Caco-2 (cell line): ENCODE data around the gene LGR6. TPM values are rescaled to one million over a fixed set of nuclear protein-coding genes. Genes with fewer than 3 reads are reported as not detected.

ENCODE experiments used
- BruUV-seq: library from RNA; stranded (reverse); fragments of 400-500 nt; replicated peaks from 2 replicates; lab custom pipeline; 2021; lab: Mats Ljungman, UMichigan
- CTCF ChIA-PET: fragments of 300-600 bp; sonication (Branson Sonifier 250); formaldehyde crosslinking; loops from one replicate; lab custom pipeline; 2022; ENCODE audit warnings: antibody characterized with exemption; lab: Charles Lee
- POLR2A ChIA-PET: fragments of 300-600 bp; sonication (Branson Sonifier 250); formaldehyde crosslinking; loops from one replicate; lab custom pipeline; 2022; ENCODE audit warnings: antibody characterized with exemption; lab: Charles Lee
- DNase-seq, 2 experiments: peaks; one replicate each; pipeline versions ENCODE4 v3.0.0 to v3.0.0-alpha.2; 2020 to 2022
- H3K27me3 ChIP-seq: replicated peaks from 2 replicates; pipeline ENCODE4 v1.6.0; 2011; ENCODE audit warnings: low read length; ENCODE audit not compliant: control insufficient read depth, insufficient read depth
- H3K36me3 ChIP-seq: 2 replicates; pipeline ENCODE4 v1.5.1; 2011; ENCODE audit warnings: low read length; ENCODE audit not compliant: control insufficient read depth, insufficient read depth
- H3K4me1 ChIP-seq: fragments of 250-450 bp; sonication (Bioruptor Pico); 2 replicates; pipeline ENCODE4 v1.5.1; 2020; ENCODE audit warnings: mild to moderate bottlenecking
- H3K4me3 ChIP-seq: 2 replicates; pipeline ENCODE4 v1.5.1; 2011; ENCODE audit warnings: low read depth, mild to moderate bottlenecking, control low read depth, low read length
- H3K9me3 ChIP-seq: fragments of 250-450 bp; sonication (Bioruptor Pico); 2 replicates; pipeline ENCODE4 v1.5.1; 2020; ENCODE audit warnings: mild to moderate bottlenecking, moderate library complexity
- H3K27ac Mint-ChIP-seq: one replicate; pipeline ENCODE4 v1.8.0; 2022; ENCODE audit warnings: mixed read lengths; ENCODE audit not compliant: unreplicated experiment
- H3K27me3 Mint-ChIP-seq: one replicate; pipeline ENCODE4 v1.8.0; 2022; ENCODE audit warnings: mixed read lengths; ENCODE audit not compliant: insufficient read depth, unreplicated experiment
- H3K36me3 Mint-ChIP-seq: one replicate; pipeline ENCODE4 v1.8.0; 2022; ENCODE audit warnings: mild to moderate bottlenecking, mixed read lengths; ENCODE audit not compliant: insufficient read depth, unreplicated experiment
- H3K4me1 Mint-ChIP-seq: one replicate; pipeline ENCODE4 v1.8.0; 2022; ENCODE audit warnings: low read depth, mixed read lengths; ENCODE audit not compliant: unreplicated experiment
- H3K4me3 Mint-ChIP-seq: one replicate; pipeline ENCODE4 v1.8.0; 2022; ENCODE audit warnings: mild to moderate bottlenecking, moderate library complexity, mixed read lengths; ENCODE audit not compliant: unreplicated experiment
- H3K9me3 Mint-ChIP-seq: one replicate; pipeline ENCODE4 v1.8.0; 2022; ENCODE audit warnings: mixed read lengths; ENCODE audit not compliant: unreplicated experiment
- intact Hi-C: fragments of 100-400 bp; cut with micrococcal nuclease; formaldehyde crosslinking; loops from one replicate; pipeline ENCODE4 v1.10.0; 2022; ENCODE audit not compliant: unreplicated experiment
- total RNA-seq: library from RNA; stranded (reverse); gene quantifications from 2 replicates; pipeline ENCODE4 v1.2.3, GENCODE V29; 2022
- TF ChIP-seq, protein P1 (sequence below), 2 experiments: fragments of 200-600 bp in 1 of 2; IDR thresholded peaks; 1 replicate in 1 of 2; 2 replicates in 1 of 2; pipeline versions ENCODE4 v1.5.1 to v1.8.0; 2011 to 2022; ENCODE audit warnings: antibody characterized with exemption in 1 of 2, control low read depth in 1 of 2, inconsistent platforms in 1 of 2, low read depth in 1 of 2, low read length in 1 of 2, mild to moderate bottlenecking in 1 of 2, moderate library complexity in 1 of 2; ENCODE audit not compliant: insufficient read depth in 1 of 2, severe bottlenecking in 1 of 2, unreplicated experiment in 1 of 2

LGR6 gene
- total RNA-seq, 1 experiment from 2014 or later = 0.36 TPM

DNA sequence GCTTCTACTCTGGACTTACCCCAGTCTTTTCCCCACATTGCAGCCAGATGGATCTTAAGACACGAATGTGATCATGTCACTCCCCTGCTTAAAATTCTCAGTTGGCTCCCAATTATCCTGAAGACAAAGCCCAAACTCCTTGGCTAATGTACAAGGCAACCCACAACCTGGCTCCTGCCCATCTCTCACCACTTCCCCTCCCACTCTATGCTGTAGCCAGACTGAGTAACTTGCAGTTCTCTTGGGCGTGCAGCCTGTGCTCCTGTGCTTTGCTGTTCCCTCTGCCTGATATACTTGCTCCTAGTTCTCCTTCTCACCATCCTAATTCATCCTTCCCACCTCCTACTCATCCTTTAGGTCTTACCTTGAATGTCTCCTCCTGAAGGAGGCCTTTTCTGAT, 56.2 kb downstream of the LGR6 start:
- H3K9me3 ChIP-seq = no peaks in the 10 kb centered on the region
- H3K36me3 ChIP-seq = no peaks in the 10 kb centered on the region
- H3K27ac Mint-ChIP-seq = no peak overlapping the region
- DNase-seq = peak in 1 of 2 experiments; percentile 4
- ChIA-PET POLR2A (no interaction called here), CTCF (no interaction called here)
- no TSS peak for BruUV-seq
- no peaks in the 10 kb centered on the region for H3K27me3 Mint-ChIP-seq
- no peaks in the 10 kb centered on the region for H3K4me1 Mint-ChIP-seq
- no peaks in the 10 kb centered on the region for H3K4me1 ChIP-seq
- TF ChIP-seq, protein P1, sequence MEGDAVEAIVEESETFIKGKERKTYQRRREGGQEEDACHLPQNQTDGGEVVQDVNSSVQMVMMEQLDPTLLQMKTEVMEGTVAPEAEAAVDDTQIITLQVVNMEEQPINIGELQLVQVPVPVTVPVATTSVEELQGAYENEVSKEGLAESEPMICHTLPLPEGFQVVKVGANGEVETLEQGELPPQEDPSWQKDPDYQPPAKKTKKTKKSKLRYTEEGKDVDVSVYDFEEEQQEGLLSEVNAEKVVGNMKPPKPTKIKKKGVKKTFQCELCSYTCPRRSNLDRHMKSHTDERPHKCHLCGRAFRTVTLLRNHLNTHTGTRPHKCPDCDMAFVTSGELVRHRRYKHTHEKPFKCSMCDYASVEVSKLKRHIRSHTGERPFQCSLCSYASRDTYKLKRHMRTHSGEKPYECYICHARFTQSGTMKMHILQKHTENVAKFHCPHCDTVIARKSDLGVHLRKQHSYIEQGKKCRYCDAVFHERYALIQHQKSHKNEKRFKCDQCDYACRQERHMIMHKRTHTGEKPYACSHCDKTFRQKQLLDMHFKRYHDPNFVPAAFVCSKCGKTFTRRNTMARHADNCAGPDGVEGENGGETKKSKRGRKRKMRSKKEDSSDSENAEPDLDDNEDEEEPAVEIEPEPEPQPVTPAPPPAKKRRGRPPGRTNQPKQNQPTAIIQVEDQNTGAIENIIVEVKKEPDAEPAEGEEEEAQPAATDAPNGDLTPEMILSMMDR (IDR thresholded peaks at IDR 0.05; ENCODE audit: insufficient read depth in 1 of 2, low read depth in 1 of 2, low read length in 1 of 2, severe bottlenecking in 1 of 2, unreplicated experiment in 1 of 2) = no peak
- intact Hi-C loops = no loop called here
- no peaks in the 10 kb centered on the region for H3K36me3 Mint-ChIP-seq
- H3K27me3 ChIP-seq = no peaks in the 10 kb centered on the region
- H3K4me3 Mint-ChIP-seq = no peak overlapping the region
- H3K4me3 ChIP-seq = no peak overlapping the region
- no peaks in the 10 kb centered on the region for H3K9me3 Mint-ChIP-seq

DNA sequence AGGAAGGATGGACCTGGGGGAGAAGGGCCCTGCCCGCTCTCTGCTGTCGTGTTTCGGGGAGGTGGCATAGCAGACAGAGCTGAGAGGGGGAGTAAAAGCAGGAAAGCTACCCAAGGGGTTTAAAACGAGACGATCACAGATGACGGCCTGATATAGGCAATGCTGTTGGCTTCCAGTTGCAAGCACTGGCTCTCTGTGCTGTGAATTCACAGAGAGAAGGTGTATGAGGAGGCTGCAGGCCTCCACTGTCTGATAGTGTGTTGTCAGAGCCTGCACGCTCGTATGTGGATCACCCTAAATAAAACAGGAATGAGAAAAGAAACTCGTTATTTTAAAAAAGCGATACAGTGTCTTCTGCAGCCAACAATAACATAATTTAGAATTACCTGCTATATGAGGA, 57.4 kb downstream of the LGR6 start:
- intact Hi-C loops = no loop called here
- POLR2A ChIA-PET = no interaction called here
- Mint-ChIP-seq H3K4me3 (no peak overlapping the region), H3K4me1 (no peaks in the 10 kb centered on the region), H3K9me3 (no peaks in the 10 kb centered on the region), H3K36me3 (no peaks in the 10 kb centered on the region), H3K27me3 (no peaks in the 10 kb centered on the region), H3K27ac (no peak overlapping the region)
- TF ChIP-seq, protein P1 (IDR thresholded peaks at IDR 0.05; ENCODE audit: insufficient read depth in 1 of 2, low read depth in 1 of 2, low read length in 1 of 2, severe bottlenecking in 1 of 2, unreplicated experiment in 1 of 2) = no peak
- no peak overlapping the region for H3K4me3 ChIP-seq
- no peaks in the 10 kb centered on the region for H3K4me1 ChIP-seq
- H3K27me3 ChIP-seq = no peaks in the 10 kb centered on the region
- H3K36me3 ChIP-seq = no peaks in the 10 kb centered on the region
- no TSS peak for BruUV-seq
- peak in 1 of 2 experiments; percentile 5 for DNase-seq
- no peaks in the 10 kb centered on the region for H3K9me3 ChIP-seq
- CTCF ChIA-PET = interaction anchor here (0.8 kb wide), 1 partner anchor 17 kb away, joined by 3 read pairs; no protein-coding TSS in a partner anchor

DNA sequence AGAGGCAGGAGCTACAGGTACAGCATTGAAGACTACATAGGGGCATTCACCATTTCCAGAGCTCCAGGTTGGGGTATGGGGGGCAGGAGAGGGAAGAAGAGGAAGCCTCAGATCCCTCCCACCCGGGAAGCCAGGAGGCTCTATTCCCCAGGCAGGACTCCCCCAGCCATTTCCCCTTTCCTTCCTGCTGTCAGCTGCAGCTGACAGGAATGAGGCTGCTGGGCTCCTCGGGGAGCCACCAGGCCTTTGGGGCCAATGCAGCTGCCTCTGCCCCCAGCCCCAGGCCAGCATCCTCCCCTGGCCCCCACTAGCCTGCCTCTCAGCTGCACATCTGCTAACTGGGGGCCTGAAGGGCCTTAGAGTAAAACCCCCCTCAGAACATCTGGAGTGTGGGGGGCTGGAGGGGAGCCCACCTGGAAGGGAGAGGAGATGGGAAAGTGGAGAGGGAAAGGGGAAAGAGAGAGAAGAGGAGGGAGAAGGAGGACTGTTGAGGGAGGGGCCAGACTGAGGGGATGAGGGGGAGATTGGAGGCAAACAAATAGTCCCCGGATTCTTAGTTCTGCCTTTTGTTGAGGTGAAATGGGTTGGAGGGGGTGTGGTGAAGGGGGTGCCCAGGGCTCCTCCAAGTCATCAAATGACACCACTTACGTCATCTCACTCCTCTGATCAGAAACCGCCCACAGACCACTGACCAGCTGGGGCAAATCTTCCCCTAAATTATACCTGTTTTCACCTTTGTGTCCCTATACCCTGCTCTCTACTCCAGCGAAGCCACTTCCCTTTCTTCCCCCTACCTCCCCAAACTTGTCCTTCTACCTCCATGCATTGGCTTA, 58.0 kb downstream of the LGR6 start:
- H3K9me3 Mint-ChIP-seq = no peaks in the 10 kb centered on the region
- H3K27ac Mint-ChIP-seq = no peak overlapping the region
- BruUV-seq = no TSS peak
- Histone ChIP-seq H3K9me3 (no peaks in the 10 kb centered on the region), H3K27me3 (no peaks in the 10 kb centered on the region), H3K36me3 (no peaks in the 10 kb centered on the region), H3K4me1 (no peaks in the 10 kb centered on the region), H3K4me3 (no peak overlapping the region)
- no peak overlapping the region for H3K4me3 Mint-ChIP-seq
- intact Hi-C loops = no loop called here
- CTCF ChIA-PET = no interaction called here
- POLR2A ChIA-PET = no interaction called here
- no peaks in the 10 kb centered on the region for H3K4me1 Mint-ChIP-seq
- no peaks in the 10 kb centered on the region for H3K27me3 Mint-ChIP-seq
- H3K36me3 Mint-ChIP-seq = no peaks in the 10 kb centered on the region
- DNase-seq = peak in 1 of 2 experiments; percentile 7
- TF ChIP-seq, protein P1 (IDR thresholded peaks at IDR 0.05; ENCODE audit: insufficient read depth in 1 of 2, low read depth in 1 of 2, low read length in 1 of 2, severe bottlenecking in 1 of 2, unreplicated experiment in 1 of 2) = no peak
